GM19452 (cell line): Measurements from ENCODE around the gene BLOC1S6.
"Not testable (repeated sequence)": the region's sequence is repeated elsewhere in the genome, so short reads cannot be mapped to it uniquely, and the experiment has no call there.

Experiments used
- ATAC-seq: cut with Tn5 transposase; IDR thresholded peaks from one replicate; pipeline ENCODE4 v1.9.1; 2021; ENCODE audit not compliant: unreplicated experiment

BLOC1S6 gene

DNA sequence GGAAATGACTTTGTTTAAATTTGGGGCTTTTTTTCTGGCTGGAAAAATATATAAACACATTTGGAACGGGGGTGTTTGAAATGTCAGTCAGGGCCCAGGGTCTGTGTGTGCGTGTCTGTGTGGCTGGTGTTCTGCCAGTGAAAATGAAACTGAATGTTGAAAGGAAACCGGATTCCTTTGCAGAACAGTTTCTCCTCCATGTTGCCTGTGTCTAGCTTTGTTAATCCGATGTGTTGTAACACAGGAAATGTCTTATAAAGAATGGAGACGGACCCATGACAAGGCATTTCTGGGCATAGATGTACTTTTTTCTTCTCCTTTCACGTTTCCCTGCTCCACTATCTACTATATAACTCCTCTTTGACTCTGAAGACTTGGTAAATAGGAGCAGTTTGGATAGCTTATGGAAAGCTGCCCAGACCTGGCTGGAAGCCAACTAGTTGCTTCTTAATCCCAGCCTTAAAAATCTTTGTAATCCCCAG is 50.4 kb downstream of the BLOC1S6 start:
- peak; percentile 44 for ATAC-seq

DNA sequence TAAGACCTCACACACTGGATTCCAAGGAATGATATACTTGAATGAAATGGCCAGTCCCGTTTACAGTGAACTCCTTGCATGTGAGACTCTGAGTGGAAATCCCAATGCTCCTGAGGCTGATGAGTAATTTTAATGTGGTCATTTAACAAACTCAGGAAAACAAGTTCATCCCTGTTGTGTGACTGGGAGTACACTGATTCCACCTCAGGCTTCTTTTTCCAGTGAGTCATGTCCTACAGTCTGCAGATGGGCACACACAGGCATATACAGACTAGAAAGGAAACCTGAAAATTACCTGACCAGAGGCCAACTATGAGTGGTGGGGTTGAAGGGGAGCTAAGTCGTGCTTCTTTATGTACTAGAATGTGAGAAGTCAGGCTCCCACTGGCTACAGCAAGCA is 53.4 kb downstream of the BLOC1S6 start:
- ATAC-seq: no peak

DNA sequence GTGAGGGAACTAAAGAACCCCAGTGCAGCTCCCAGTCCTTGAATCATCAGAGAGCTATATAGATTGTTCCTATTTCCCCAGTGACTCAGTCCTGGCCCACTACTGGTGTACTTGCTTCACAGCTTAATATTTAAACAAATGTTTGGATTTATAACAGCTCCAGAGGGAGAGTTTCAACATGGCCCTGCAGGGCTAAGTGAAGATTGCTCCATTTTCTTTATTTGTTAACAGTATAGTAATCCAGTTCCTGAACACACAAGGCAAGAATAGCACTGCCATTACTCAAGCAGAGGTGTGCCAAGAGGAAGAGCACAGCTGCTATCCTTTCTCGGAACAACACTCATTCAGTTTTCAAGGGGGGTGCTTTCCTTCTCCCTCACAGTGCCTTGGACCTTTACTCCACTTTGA is 54.2 kb downstream of the BLOC1S6 start:
- ATAC-seq: no peak

DNA sequence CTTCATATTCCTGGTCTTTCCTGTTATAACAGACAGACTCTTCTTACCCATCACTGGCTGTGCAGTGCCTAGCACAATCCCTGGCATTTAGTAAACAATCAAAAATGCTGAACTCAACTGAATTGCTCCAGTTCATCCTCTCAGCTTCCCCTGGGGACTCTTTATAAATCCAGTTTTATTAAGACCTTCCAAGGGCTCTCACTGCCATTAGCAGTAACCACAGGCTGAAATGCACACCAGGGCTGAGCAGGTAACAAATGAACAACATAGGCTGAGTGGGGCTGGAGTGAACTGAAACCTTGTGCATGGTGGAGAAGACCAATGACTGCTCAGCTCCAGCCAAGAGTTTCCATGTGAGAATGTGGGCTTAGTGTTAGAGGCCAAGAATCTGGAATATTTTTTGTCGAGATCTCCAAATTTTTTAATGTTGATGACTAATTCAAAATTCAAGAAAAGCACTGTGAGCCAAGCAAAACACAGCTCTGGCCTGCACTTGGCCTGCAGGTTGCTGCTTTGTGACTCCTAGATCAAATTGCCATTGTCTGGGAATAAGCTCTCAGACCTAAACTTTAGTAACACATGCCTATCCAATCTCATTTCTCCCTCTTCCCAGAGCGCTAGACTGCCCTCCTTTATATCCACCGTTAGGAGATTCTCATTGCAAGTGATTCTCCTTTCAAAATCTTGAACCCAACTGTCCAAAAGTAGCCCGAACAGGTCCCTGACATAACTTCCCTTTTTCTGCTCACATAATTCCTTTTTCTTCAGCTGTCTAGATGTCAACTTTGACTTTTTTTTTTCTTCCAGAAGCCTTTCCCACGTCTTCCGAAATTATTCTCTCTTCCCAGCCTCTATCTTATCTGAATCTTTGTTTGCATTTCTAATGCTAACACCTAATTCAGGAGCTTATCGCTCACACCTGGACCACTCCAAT is 55.1 kb downstream of the BLOC1S6 start:
- no peak for ATAC-seq

DNA sequence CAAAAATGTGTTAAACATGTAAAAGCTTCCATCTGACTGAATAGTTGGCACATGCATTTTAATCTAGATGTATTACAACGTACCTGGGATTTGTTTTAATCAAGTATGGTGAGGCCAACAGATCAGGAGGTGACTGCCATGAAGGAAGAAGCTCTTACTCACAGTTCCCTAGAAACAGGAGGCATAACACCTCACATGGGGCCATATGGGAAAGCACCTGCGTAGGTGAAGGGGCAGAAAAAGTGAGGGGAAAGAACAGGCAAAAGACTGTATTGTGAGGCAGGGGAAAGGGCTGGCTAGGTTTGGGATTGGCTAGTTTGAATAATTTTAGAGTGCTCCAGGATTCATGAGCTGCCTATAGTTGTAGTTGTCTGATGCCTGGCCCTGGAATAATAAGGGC is 57.3 kb downstream of the BLOC1S6 start:
- ATAC-seq: no peak

DNA sequence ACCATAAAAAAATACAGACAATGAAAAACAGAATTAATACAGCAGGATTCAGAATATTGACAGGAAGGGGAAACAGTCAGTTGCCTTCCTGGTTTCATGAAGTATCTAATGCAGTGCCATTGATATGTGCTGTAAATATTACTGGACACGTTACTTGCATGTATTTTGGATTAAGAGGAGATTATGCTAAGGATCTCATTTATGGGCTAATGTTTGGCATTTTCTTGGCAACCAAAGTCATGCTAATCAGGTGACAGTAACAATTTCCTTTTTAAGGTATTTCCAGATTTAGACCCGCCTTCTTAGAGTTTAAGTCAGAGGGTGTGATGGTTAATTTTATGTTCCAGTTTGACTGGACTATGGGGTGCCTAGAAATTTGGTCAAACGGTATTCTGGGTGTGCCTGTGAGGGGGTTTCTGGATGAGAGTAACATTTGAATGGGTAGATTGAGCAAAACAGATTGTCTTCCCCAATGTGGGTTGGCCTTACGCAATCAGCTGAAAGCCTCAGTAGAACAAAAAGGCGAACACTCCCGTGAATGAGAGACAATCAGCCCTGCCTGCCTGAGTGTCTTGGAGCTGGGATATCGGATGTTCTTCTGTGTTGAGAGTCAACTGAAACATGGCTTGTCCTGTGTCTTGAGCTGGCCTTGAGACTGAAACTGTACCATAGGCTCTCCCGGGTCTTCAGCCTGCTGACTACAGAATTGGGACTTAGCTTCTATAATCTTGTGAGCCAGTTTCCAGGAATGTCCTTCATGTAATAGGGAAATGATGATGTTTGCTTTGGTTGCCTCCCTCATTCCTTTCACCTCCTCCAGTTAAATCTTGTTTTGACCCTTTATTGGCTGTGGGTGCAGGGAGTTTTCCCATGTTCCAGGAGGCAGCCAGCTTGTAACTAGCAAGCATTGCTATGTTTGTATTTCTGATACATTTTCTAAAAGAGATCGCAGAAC is 58.1 kb downstream of the BLOC1S6 start:
- ATAC-seq: no peak

DNA sequence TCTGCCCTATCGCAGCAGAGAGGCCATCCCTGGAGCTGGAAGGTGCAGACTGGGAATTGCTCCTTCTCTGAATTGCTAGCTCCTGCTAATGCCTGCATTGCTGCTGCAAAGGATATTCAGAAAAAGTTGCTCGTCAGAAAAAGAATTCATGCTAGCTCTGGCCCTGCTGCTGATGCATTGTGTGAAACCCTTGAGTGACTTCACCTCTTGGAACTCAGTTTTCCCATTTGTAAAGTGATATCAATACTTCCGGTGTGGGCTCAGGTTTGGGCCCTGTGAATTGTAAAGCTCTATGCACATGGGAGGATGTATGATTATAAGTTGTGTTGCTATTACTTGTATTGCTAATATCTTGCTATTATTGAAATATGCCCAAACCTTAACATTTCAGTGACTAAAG is 59.0 kb downstream of the BLOC1S6 start:
- no peak for ATAC-seq

DNA sequence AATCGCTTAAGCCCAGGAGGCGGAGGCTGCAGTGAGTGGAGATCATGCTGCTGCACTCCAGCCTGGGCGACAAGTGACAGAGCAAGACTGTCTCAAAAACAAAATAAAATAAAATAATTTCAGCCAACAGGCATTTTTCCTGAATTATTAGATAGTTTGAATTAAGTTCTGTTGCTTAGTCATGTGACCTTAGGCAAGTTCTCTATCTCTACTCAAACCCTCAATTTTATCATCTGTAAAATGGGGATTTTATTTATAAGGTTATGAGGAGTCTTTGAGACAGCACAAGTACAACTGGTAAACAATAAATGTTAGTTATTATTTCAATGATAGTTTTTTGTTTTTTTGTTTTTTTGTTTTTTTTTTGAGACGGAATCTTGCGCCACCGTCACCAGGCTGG is 60.6 kb downstream of the BLOC1S6 start:
- no peak for ATAC-seq

DNA sequence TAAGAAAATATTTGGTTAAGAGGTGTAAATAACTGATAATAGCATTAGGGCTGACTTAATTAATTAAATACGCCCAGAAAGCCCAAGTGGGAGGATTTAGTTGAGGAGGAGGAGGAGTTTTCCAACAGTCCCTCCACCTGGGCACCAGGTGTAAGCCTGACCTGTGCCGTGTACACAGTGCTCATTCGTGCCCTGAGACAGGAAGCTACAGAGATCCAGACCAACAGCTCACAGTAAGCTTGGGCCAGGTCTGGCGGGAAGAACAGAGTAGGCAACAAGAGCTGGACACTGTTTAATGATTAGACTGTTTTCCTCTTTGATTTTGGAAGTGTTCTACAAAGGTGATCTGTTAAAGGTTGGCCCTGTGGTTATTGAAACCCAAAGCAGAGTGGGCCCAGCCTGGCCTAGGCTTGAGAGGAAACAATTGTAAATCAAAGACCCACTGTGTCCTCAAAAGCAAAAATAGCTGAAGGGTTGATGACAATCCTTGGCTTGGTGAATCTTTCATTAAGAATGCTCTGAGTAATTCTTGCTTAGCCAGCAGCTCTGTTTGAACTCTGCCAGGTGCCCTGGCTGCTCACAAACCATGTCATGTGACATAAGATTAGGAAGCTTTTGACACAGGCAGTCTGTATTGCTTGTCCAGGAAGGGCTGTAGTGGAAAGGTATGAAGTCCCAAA is 61.5 kb downstream of the BLOC1S6 start:
- no peak for ATAC-seq

DNA sequence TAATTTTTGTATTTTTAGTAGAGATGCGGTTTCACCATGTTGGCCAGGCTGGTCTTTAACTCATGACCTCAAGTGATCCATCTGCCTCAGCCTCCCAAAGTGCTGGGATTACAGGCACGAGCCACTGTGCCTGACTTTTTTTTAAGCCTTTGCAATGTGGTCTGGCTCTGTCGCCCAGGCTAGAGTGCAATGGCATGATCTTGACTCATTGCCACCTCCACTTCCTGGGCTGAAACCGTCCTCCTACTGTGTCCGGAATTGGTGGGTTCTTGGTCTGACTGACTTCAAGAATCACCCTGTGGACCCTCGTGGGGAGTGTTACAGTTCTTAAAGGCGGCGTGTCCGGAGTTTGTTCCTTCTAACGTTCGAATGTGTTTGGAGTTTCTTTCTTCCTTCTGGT is 62.8 kb downstream of the BLOC1S6 start:
- ATAC-seq: not testable (repeated sequence)

DNA sequence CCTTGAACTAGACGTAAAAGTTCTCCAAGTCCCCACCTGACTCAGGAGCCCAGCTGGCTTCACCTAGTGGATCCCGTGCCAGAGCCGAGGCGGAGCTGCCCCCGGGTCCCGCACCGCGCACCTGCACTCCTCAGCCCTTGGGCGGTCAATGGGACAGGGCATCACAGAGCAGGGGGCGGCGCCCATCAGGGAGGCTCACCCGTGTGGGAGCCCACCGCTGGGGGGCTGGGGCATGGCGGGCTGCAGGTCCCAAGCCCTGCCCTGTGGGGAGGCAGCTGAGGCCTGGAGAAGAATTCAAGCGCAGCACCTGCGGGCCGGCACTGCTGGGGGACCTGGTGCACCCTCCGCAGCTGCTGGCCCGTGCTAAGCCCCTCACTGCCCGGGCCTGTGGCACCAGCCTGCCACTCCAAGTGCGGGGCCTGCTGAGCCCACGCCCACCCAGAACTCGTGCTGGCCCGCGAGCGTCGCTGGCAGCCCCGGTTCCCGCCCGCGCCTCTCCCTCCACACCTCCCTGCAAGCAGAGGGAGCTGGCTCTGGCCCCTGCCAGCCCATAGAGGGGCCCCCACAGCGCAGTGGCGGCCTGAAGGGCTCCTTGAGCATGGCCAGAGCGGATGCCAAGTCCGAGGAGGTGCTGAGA is 63.8 kb downstream of the BLOC1S6 start:
- ATAC-seq: no peak

DNA sequence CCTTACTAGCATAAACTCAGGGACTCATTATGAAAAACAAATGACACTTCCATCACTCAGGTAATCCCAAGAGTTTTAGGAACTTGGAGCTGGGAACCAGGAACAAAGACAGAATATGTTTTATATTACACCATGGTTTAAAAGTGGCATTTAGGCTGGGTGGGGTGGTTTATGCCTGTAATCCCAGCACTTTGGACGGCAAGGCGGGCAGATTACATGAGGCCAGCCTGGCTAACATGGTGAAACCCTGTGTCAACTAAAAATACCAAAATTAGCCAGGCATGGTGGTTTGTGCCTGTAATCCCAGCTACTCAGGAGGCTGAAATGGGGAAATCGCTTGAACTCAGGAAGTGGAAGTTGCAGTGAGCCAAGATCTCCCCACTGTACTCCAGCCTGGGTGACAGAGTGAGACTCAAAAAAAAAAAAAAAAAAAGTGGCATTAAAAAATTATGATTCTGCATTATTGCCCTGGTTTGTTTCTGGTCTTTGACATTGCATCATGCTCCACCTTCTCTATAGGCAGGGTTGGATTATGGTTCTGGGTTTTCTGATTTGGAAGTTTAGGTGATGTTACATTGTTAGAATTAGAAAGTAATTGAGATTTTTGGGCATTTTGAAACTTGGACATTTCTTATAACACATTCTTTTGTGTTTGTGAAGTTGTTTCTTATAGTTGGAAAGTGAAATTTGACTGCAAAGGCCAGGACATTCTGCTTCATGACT is 66.7 kb downstream of the BLOC1S6 start:
- ATAC-seq: no peak

DNA sequence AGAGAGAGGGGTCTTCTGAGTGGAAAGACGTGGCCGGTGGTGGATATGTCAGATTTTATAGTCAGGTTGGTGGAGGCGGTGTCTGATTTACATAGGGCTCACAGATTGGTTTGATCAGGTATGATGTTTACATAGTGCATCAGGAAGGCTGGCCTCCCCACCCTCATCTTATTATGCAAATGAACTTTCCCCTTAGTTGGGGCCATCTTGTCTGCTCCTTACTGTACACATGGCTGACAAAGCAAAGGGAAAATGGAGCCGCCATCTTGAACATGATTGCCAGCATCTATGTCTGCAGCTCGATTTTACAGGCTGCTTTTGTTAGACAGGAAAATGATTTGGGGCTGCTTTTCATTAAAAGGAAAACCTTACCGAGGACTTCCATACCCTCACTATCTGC is 67.6 kb downstream of the BLOC1S6 start:
- ATAC-seq: no peak

DNA sequence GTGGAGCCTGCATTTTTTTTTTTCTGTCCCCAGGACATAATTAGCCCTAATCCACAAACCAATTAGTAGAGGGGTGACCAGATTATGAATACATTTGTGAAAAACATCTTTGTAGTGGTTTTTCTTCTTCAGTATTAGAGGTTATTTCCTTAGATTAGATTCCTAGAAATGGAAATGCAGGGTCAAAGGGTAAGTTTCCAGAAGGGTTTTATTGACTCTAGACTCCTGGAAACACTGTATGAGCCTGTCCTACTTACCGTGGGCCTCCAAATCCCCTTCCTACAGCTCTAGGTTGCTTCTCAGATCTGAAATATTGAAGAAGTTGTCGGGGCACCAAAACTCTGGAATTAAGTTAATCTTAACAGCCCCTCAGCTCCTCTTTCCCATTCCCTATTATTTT is 70.1 kb downstream of the BLOC1S6 start:
- ATAC-seq: no peak

DNA sequence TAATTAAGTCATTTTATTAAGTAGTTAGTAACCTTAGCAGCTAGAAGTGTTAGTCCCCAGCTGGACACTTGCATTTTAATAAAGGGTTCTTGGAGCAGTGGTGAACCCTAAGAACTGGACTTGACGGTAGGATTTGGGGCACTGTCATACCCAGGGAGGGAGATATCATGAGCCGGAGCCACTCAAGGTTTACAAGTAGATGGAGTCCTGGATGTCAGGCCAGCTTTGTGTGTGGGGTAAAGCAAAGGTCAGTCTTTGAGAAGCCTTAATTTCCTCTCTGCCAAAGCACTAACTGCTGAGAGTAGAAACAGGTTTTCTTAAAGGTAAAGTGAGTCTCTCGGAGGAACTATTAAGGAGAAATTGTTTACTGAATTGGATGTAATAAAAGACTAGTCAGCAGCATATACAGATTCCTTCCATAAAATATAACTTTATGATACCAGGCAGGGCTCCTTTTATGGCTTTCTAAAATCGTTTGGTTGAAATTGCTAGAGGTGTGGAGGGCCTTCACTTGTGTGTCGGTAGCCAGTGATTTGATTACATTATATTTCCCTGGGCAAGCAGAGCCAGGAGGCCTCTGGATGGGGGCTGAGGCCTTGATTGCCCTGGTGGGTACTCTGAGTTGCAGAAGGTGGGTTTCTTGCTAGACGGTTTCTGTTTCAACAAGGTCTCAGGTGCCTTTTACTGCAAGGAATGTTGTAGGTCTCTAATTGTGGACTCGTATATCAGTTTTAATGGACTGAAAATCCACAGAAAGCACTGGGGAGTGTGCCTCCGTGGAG is 70.8 kb downstream of the BLOC1S6 start:
- no peak for ATAC-seq
